ENCODE data around the gene PCDHA8.
"Not testable (repeated sequence)": the region's sequence is repeated elsewhere in the genome, so short reads cannot be mapped to it uniquely, and the experiment has no call there.

Gene PCDHA8, protein sequence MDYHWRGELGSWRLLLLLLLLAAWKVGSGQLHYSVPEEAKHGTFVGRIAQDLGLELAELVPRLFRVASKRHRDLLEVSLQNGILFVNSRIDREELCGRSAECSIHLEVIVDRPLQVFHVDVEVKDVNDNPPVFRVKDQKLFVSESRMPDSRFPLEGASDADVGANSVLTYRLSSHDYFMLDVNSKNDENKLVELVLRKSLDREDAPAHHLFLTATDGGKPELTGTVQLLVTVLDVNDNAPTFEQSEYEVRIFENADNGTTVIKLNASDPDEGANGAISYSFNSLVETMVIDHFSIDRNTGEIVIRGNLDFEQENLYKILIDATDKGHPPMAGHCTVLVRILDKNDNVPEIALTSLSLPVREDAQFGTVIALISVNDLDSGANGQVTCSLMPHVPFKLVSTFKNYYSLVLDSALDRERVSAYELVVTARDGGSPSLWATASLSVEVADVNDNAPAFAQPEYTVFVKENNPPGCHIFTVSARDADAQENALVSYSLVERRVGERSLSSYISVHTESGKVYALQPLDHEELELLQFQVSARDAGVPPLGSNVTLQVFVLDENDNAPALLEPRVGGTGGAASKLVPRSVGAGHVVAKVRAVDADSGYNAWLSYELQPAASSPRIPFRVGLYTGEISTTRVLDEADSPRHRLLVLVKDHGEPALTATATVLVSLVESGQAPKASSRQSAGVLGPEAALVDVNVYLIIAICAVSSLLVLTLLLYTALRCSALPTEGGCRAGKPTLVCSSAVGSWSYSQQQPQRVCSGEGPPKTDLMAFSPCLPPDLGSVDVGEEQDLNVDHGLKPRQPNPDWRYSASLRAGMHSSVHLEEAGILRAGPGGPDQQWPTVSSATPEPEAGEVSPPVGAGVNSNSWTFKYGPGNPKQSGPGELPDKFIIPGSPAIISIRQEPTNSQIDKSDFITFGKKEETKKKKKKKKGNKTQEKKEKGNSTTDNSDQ

GRCh38 chr5:140840978-140841962 is at the start of gene PCDHA8:
PCDHA8 (plus strand) TSS chr5:140841187; CDS start chr5:140841322, 135 bp downstream.
- DNase-seq = peak; percentile 22 to 32

GRCh38 chr5:140794595-140795258 is 46.3 kb upstream of the PCDHA8 start, which contains the start of gene PCDHA2:
PCDHA2 (plus strand) TSS chr5:140794852.
- DNase-seq = no peak

DNA sequence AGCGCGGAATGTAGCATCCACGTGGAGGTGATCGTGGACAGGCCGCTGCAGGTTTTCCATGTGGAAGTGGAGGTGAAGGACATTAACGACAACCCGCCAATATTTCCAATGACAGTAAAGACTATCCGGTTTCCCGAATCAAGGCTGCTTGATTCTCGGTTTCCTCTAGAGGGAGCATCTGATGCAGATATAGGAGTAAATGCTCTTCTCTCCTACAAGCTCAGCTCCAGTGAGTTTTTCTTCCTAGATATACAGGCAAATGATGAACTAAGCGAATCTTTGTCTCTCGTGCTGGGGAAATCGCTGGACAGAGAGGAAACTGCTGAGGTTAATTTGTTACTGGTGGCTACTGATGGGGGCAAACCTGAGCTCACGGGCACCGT is 45.7 kb upstream of the PCDHA8 start:
- no peak for DNase-seq

- not testable (repeated sequence) for DNase-seq
These were observed 44.8 kb upstream of the PCDHA8 start for GRCh38 chr5:140796072-140796717.

DNA sequence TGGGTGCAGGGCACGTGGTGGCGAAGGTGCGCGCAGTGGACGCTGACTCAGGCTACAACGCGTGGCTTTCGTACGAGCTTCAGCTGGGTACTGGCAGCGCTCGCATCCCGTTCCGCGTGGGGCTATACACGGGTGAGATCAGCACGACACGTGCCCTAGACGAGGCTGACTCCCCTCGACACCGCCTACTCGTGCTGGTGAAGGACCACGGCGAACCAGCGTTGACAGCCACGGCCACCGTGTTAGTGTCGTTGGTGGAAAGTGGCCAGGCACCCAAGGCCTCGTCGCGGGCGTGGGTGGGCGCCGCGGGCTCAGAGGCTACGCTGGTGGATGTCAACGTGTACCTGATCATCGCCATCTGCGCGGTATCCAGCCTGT is 44.3 kb upstream of the PCDHA8 start:
- DNase-seq = no peak

GRCh38 chr5:140800816-140801493 is 40.0 kb upstream of the PCDHA8 start, which contains the start of gene PCDHA3:
PCDHA3 (plus strand) TSS chr5:140801057.
- DNase-seq = no peak

DNA sequence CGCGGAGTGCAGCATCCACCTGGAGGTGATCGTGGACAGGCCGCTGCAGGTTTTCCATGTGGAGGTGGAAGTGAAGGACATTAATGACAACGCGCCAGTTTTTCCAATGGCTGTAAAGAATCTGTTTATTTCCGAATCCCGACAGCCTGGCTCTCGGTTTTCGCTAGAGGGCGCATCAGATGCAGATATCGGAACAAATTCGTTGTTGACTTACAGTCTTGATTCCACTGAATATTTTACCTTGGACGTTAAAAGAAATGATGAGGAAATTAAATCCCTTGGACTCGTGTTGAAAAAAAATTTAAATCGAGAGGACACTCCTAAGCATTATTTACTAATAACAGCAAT is 39.5 kb upstream of the PCDHA8 start:
- DNase-seq = no peak

GRCh38 chr5:140802381-140802780 is 38.6 kb upstream of the PCDHA8 start:
- DNase-seq = not testable (repeated sequence)

DNA sequence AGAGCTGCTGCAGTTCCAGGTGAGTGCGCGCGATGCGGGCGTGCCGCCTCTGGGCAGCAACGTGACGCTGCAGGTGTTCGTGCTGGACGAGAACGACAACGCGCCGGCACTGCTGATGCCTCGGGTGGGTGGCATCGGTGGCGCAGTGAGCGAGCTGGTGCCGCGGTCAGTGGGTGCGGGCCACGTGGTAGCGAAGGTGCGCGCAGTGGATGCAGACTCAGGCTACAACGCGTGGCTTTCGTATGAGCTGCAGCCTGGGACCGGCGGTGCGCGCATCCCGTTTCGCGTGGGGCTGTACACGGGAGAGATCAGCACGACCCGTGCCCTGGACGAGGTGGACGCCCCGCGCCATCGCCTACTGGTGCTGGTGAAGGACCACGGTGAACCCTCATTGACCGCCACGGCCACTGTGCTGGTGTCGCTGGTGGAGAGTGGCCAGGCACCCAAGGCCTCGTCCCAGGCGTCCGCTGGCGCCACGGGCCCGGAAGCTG is 38.2 kb upstream of the PCDHA8 start:
- DNase-seq = no peak

DNA sequence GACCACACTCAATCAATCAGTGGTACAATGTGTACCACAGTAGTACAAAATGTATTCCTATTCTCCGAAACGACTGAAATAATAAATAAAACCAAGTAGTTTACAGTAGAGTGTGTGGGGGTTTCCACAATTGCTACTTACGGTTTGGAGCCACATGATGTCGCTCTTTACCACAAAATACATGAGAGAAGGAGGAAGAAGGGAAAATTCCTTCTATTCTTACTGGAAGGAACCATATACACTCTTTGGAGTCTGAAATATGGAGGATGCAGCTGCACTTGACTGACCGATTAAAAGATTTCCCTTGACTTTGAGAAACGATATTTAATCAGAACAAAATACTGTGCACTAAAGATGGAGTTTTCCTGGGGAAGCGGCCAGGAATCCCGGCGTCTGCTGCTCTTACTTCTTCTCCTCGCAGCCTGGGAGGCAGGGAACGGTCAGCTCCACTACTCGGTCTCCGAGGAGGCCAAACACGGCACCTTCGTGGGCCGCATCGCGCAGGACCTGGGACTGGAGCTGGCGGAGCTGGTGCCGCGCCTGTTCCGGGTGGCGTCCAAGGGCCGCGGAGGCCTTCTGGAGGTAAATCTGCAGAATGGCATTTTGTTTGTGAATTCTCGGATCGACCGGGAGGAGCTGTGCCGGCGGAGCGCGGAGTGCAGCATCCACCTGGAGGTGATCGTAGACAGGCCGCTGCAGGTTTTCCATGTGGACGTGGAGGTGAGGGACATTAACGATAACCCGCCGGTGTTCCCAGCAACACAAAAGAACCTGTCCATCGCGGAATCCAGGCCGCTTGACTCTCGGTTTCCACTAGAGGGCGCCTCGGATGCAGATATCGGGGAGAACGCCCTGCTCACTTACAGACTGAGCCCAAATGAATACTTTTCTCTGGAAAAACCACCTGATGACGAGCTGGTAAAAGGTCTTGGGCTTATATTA is 33.9 kb upstream of the PCDHA8 start, which contains the start of gene PCDHA4:
Gene PCDHA4 (plus strand): TSS at position 235 of the 942 bp plus-strand sequence.
- peak; percentile 18 to 45 for DNase-seq

- DNase-seq = not testable (repeated sequence)
These were observed 32.6 kb upstream of the PCDHA8 start for GRCh38 chr5:140808241-140808888.

DNA sequence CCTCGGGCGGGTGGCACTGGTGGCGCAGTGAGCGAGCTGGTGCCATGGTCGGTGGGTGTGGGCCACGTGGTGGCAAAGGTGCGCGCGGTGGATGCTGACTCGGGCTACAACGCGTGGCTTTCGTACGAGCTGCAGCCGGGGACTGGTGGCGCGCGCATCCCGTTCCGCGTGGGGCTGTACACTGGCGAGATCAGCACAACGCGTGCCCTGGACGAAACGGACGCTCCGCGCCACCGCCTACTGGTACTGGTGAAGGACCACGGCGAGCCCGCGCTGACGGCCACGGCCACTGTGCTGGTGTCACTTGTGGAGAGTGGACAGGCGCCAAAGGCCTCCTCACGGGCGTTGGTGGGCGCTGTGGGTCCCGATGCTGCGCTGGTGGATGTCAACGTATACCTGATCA is 32.1 kb upstream of the PCDHA8 start:
- no peak for DNase-seq

DNA sequence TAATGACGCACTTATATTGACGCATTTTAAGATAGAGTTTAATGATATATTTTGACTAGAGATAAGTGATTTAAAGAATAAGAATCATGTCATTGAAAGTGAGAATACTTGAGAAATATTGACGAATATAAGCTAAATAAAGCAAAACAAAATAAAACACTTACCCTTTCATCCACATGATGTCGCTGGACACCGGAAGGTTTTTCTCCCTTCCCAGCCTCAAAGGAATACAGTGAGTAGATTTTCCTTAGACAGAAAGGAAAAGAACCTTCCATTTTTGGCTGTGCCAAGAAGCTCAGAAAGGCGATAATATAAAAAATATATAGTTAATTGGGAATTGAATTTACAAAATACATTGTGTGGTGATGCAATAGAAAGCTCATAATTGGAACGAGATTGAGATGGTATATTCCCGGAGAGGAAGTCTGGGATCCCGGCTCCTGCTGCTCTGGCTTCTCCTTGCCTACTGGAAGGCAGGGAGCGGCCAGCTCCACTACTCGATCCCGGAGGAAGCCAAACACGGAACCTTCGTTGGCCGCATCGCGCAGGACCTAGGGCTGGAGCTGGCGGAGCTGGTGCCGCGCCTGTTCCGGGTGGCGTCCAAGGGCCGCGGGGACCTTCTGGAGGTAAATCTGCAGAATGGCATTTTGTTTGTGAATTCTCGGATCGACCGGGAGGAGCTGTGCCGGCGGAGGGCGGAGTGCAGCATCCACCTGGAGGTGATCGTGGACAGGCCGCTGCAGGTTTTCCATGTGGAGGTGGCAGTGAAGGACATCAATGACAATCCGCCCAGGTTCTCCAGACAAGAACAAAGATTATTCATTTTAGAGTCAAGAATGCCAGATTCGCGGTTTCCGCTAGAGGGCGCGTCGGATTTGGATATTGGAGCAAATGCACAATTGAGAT is 19.4 kb upstream of the PCDHA8 start, which contains the start of gene PCDHA5:
Gene PCDHA5 (plus strand): TSS at position 239 of the 906 bp plus-strand sequence.
- DNase-seq = peak; percentile 42 to 48

DNA sequence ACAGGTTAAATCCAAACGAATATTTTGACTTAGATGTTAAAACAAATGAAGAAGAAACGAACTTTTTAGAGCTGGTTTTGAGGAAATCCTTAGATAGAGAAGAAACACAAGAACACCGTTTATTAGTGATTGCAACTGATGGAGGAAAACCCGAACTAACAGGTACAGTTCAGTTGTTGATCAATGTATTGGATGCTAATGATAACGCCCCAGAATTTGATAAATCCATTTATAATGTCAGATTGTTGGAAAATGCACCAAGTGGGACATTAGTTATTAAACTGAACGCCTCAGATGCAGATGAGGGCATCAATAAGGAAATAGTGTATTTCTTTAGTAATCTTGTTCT is 18.7 kb upstream of the PCDHA8 start:
- no peak for DNase-seq

- DNase-seq = not testable (repeated sequence)
These were observed 18.0 kb upstream of the PCDHA8 start for GRCh38 chr5:140822969-140823368.

DNA sequence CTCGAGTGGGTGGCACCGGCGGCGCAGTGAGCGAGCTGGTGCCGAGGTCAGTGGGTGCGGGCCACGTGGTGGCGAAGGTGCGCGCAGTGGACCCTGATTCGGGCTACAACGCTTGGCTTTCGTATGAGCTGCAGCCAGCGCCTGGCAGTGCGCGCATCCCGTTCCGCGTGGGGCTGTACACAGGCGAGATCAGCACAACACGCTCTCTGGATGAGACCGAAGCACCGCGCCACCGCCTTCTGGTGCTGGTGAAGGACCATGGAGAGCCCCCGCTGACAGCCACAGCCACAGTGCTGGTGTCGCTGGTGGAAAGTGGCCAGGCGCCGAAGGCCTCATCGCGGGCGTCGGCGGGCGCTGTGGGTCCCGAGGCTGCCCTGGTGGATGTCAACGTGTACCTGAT is 17.5 kb upstream of the PCDHA8 start:
- DNase-seq = no peak

GRCh38 chr5:140827704-140828361 is 13.2 kb upstream of the PCDHA8 start, which contains the start of gene PCDHA6:
PCDHA6 (plus strand) TSS chr5:140827960; CDS start chr5:140828092, 132 bp downstream.
- DNase-seq = no peak

Measured in activated CD4-positive, alpha-beta T cell treated with anti-CD3 and anti-CD28 coated beads, Interleukin-2, amount 50 U/mL, for 48 hours (primary cell).